Mesendoderm (in vitro differentiated cells): Measurements from ENCODE around the gene RAB11FIP3.
"Not testable (repeated sequence)": the region's sequence is repeated elsewhere in the genome, so short reads cannot be mapped to it uniquely, and the experiment has no call there.

ENCODE experiments used
- DNase-seq: peaks from one replicate; pipeline ENCODE4 v3.0.0; 2013
- H2AK5ac ChIP-seq: 2 replicates; pipeline ENCODE4 v1.6.1; 2013; ENCODE audit warnings: low read length, inconsistent platforms
- H2BK120ac ChIP-seq: 2 replicates; pipeline ENCODE4 v1.6.1; 2013; ENCODE audit warnings: low read depth, mild to moderate bottlenecking, low read length, moderate library complexity, mixed read lengths
- H2BK15ac ChIP-seq: replicated peaks from 2 replicates; pipeline ENCODE4 v1.6.1; 2013; ENCODE audit warnings: low read depth, mild to moderate bottlenecking, moderate library complexity
- H2BK5ac ChIP-seq: 2 replicates; pipeline ENCODE4 v1.6.1; 2013; ENCODE audit warnings: low read length, inconsistent platforms
- H3K18ac ChIP-seq: 2 replicates; pipeline ENCODE4 v1.6.1; 2013; ENCODE audit warnings: mild to moderate bottlenecking, low read length, mixed read lengths
- H3K23ac ChIP-seq: one replicate; pipeline ENCODE4 v1.6.1; 2013; ENCODE audit warnings: low read length
- H3K27ac ChIP-seq: 2 replicates; pipeline ENCODE4 v1.5.1; 2013; ENCODE audit warnings: low read depth, mild to moderate bottlenecking, inconsistent platforms, low read length, moderate library complexity
- H3K27me3 ChIP-seq: 2 replicates; pipeline ENCODE4 v1.6.1; 2013; ENCODE audit warnings: low read length, control low read depth, mild to moderate bottlenecking, inconsistent platforms; ENCODE audit not compliant: insufficient read depth, poor library complexity
- H3K36me3 ChIP-seq: 2 replicates; pipeline ENCODE4 v1.6.1; 2013; ENCODE audit warnings: low read length, inconsistent platforms; ENCODE audit not compliant: control insufficient read depth, insufficient read depth
- H3K4ac ChIP-seq: one replicate; pipeline ENCODE4 v1.6.1; 2013; ENCODE audit warnings: low read depth, mild to moderate bottlenecking, low read length, moderate library complexity
- H3K4me1 ChIP-seq: 2 replicates; pipeline ENCODE4 v1.6.1; 2013; ENCODE audit warnings: low read depth, low read length, inconsistent platforms; ENCODE audit not compliant: control insufficient read depth
- H3K4me2 ChIP-seq: 2 replicates; pipeline ENCODE4 v1.6.1; 2013; ENCODE audit warnings: low read length
- H3K4me3 ChIP-seq: 2 replicates; pipeline ENCODE4 v1.5.1; 2013; ENCODE audit warnings: mild to moderate bottlenecking, low read length
- H3K56ac ChIP-seq: one replicate; pipeline ENCODE4 v1.6.1; 2013; ENCODE audit warnings: low read length
- H3K79me1 ChIP-seq: 2 replicates; pipeline ENCODE4 v1.6.1; 2013; ENCODE audit warnings: low read length, inconsistent platforms
- H3K79me2 ChIP-seq: 2 replicates; pipeline ENCODE4 v1.6.1; 2013; ENCODE audit warnings: mild to moderate bottlenecking, low read length; ENCODE audit not compliant: control insufficient read depth, insufficient read depth
- H3K9ac ChIP-seq: 2 replicates; pipeline ENCODE4 v1.6.1; 2013; ENCODE audit warnings: low read length, inconsistent platforms
- H4K5ac ChIP-seq: one replicate; pipeline ENCODE4 v1.6.1; 2013; ENCODE audit warnings: low read length
- H4K8ac ChIP-seq: one replicate; pipeline ENCODE4 v1.6.1; 2013; ENCODE audit warnings: low read depth, mild to moderate bottlenecking, control low read depth, low read length, moderate library complexity
- WGBS: extraction: QIAGEN DNeasy Blood & Tissue Kit; methylation state at CpG from one replicate; pipeline ENCODE4 v1.1.7; 2013; ENCODE audit warnings: low lambda C conversion rate, missing lambda C conversion rate; ENCODE audit not compliant: insufficient coverage; ENCODE audit errors: extremely low coverage; 5-methylcytosine and 5-hydroxymethylcytosine counted together

RAB11FIP3 gene

DNA sequence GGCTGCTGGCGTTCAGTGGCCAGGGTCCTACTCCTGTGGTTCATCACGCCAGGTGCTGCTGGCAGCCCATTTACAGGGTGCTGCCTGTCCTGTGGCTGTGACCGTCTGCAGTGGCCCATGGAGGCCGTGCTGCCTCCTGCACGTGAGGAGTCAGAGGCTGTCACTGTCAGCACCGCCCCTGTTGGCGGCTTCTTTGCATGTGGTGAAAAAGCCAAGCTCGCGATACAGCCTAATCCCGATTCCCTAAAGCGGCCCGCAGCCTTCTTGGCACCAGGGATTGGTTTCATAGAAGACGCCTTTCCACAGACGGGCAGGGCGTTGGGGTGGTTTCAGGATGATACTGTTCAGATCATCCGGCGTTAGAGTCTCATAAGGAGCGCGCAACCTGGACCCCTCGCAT is 35.3 kb downstream of the RAB11FIP3 start:
- Histone ChIP-seq H2BK120ac (no peak overlapping the region), H3K23ac (no peak overlapping the region), H3K27me3 (no peaks in the 10 kb centered on the region), H2BK5ac (no peak overlapping the region), H4K5ac (no peak overlapping the region), H3K18ac (no peak overlapping the region), H3K56ac (no peak overlapping the region), H2BK15ac (no peak overlapping the region), H3K4ac (no peak overlapping the region), H3K9ac (no peak overlapping the region), H3K27ac (no peak overlapping the region), H3K4me3 (no peak overlapping the region), H3K79me1 (peaks cover 6% of the 10 kb centered on the region), H3K4me2 (no peak overlapping the region), H4K8ac (no peak overlapping the region), H3K4me1 (peaks cover 14% of the 10 kb centered on the region), H2AK5ac (no peak overlapping the region), H3K79me2 (peaks cover 6% of the 10 kb centered on the region), H3K36me3 (no peaks in the 10 kb centered on the region)
- DNase-seq, result peak; percentile 60
- WGBS, result no CpG with 5 or more reads among the region's 20 CpGs

DNA sequence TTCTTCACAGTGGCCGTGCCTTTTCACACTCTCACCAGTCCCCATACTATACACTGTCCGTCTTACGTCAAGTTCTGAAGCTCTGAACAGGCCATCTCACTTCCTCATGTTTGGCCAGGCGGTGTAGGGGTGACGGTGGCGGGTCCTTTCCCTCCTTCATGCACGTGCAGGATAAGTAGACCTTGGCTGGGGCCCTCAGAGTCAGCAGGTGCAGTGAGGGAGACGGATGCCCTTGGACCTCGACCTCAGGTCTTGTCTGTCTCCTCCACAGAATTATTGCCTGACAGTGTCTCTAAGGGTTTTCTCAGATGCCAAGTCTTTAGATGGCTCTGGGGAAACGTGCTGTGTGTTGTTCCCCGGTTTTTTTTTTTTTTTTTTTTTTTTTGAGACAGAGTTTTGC is 37.6 kb downstream of the RAB11FIP3 start:
- no peak overlapping the region for H3K4ac ChIP-seq

DNA sequence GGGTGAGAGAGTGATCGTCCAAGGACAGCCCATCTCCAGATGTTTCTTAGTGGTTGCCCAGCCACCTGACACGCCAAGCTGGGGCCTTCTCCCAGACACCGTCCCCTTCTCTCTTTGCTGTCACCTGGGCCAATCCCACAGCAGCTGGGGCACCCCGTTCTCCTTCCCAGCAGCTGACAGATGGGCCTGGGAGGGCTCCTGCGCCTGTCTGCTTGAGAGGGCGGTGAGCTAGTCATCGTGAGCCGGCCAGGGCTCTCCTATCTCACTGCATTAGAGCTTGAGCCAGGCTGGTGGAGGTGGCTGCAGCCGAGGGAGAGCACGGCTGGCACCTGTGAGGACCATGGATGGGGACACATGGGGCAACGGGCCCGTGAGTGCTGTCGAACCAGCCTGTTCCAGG is 41.2 kb downstream of the RAB11FIP3 start:
- no peak overlapping the region for H3K9ac ChIP-seq
- no peak overlapping the region for H3K23ac ChIP-seq
- no peak overlapping the region for H3K56ac ChIP-seq
- H3K27ac ChIP-seq, result no peak overlapping the region
- no peaks in the 10 kb centered on the region for H3K79me2 ChIP-seq
- H2BK120ac ChIP-seq, result no peak overlapping the region
- H3K4me2 ChIP-seq, result no peak overlapping the region
- H3K4ac ChIP-seq, result no peak overlapping the region
- no peak for DNase-seq
- H3K27me3 ChIP-seq, result no peaks in the 10 kb centered on the region
- H3K4me3 ChIP-seq, result no peak overlapping the region
- H3K79me1 ChIP-seq, result peaks cover 3% of the 10 kb centered on the region
- H2AK5ac ChIP-seq, result no peak overlapping the region
- no peak overlapping the region for H4K8ac ChIP-seq
- no peak overlapping the region for H3K18ac ChIP-seq
- no peak overlapping the region for H2BK5ac ChIP-seq
- WGBS, result no CpG with 5 or more reads among the region's 13 CpGs
- H3K4me1 ChIP-seq, result peaks cover 4% of the 10 kb centered on the region
- H3K36me3 ChIP-seq, result peaks cover 2% of the 10 kb centered on the region
- H2BK15ac ChIP-seq, result no peak overlapping the region
- H4K5ac ChIP-seq, result no peak overlapping the region

More for the DNA sequence above, 37.6 kb downstream of the RAB11FIP3 start:
- Histone ChIP-seq H3K4me2 (no peak overlapping the region), H3K4me1 (peaks cover 6% of the 10 kb centered on the region), H2BK120ac (no peak overlapping the region), H3K36me3 (peaks cover 2% of the 10 kb centered on the region), H2BK5ac (no peak overlapping the region), H2AK5ac (no peak overlapping the region), H3K56ac (no peak overlapping the region), H3K4me3 (no peak overlapping the region), H4K5ac (no peak overlapping the region), H3K79me1 (peaks cover 5% of the 10 kb centered on the region), H3K9ac (no peak overlapping the region), H4K8ac (no peak overlapping the region), H3K23ac (no peak overlapping the region), H2BK15ac (no peak overlapping the region), H3K79me2 (peaks cover 5% of the 10 kb centered on the region), H3K27ac (no peak overlapping the region), H3K18ac (no peak overlapping the region), H3K27me3 (no peaks in the 10 kb centered on the region)
- no peak for DNase-seq
- no CpG with 5 or more reads among the region's 11 CpGs for WGBS

DNA sequence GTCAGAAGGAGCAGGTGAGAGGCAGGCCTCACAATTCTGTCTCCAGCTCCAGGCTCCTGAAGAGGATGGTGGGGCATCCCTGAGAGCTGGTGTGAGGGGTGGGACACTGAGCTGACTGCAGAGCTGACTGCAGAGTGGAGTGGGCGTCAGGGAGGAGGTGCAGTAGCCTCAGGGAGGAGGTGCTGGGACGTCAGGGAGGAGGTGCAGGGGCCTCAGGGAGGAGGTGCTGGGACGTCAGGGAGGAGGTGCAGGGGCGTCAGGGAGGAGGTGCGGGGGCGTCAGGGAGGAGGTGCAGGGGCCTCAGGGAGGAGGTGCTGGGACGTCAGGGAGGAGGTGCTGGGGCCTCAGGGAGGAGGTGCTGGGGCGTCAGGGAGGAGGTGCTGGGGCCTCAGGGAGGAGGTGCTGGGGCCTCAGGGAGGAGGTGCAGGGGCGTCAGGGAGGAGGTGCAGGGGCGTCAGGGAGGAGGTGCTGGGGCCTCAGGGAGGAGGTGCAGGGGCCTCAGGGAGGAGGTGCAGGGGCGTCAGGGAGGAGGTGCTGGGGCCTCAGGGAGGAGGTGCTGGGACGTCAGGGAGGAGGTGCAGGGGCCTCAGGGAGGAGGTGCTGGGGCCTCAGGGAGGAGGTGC is 41.9 kb downstream of the RAB11FIP3 start:
- H2BK120ac ChIP-seq, H2AK5ac ChIP-seq, H3K79me2 ChIP-seq, H3K18ac ChIP-seq, H3K4me1 ChIP-seq, H3K4me2 ChIP-seq, H2BK15ac ChIP-seq, H3K9ac ChIP-seq, H3K79me1 ChIP-seq, H4K5ac ChIP-seq, H3K56ac ChIP-seq, H3K4me3 ChIP-seq, H3K36me3 ChIP-seq, H3K27ac ChIP-seq, H3K4ac ChIP-seq, H3K27me3 ChIP-seq, H3K23ac ChIP-seq, DNase-seq, H2BK5ac ChIP-seq, H4K8ac ChIP-seq: not testable (repeated sequence)
- WGBS, result no CpG with 5 or more reads among the region's 12 CpGs

DNA sequence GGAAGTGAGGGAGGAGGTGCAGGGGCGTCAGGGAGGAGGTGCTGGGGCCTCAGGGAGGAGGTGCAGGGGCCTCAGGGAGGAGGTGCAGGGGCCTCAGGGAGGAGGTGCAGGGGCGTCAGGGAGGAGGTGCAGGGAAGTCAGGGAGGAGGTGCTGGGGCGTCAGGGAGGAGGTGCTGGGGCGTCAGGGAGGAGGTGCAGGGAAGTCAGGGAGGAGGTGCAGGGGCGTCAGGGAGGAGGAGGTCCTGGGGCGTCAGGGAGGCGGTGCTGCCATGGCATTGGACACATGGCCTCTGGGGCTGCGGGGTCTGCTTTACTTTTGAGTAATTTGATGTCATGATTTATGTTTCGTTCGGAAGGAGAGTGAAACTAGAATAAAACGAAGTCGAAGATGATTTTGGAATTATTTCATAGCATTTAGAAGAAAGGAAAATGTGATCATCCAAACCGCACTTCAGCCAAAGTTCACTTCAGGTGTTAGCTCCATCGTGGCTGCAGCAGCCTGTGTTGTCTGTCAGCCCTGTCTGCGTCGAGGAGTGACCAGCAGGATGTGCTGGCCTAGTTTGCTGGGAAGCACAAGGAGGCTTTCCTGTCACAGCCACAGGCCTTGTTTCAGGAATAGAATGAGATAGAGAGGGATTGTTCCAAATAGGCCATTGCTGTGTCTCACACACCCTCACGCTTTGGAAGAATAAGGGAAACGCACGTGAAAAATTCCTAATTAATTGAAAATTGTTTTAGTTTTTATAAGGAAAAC is 42.8 kb downstream of the RAB11FIP3 start:
- peaks cover 8% of the 10 kb centered on the region for H3K79me1 ChIP-seq
- H2BK5ac ChIP-seq, result no peak overlapping the region
- H2BK15ac ChIP-seq, result no peak overlapping the region
- peaks cover 7% of the 10 kb centered on the region for H3K4me1 ChIP-seq
- no peaks in the 10 kb centered on the region for H3K79me2 ChIP-seq
- no peak overlapping the region for H4K8ac ChIP-seq
- H3K4ac ChIP-seq, result no peak overlapping the region
- H2BK120ac ChIP-seq, result no peak overlapping the region
- WGBS, result 100% methylated on average over 5 of the region's 19 CpGs
- no peak overlapping the region for H3K4me3 ChIP-seq
- no peak overlapping the region for H3K9ac ChIP-seq
- H4K5ac ChIP-seq, result no peak overlapping the region
- no peaks in the 10 kb centered on the region for H3K27me3 ChIP-seq
- H2AK5ac ChIP-seq, result no peak overlapping the region
- peak; percentile 69 for DNase-seq
- H3K36me3 ChIP-seq, result peaks cover 2% of the 10 kb centered on the region
- no peak overlapping the region for H3K27ac ChIP-seq
- peak overlapping the region; percentile 42 for H3K56ac ChIP-seq
- H3K18ac ChIP-seq, result no peak overlapping the region
- H3K4me2 ChIP-seq, result no peak overlapping the region
- no peak overlapping the region for H3K23ac ChIP-seq
